Spleen (tissue), 11 donors: ENCODE data around the gene NANS. TPM values are rescaled to one million over a fixed set of nuclear protein-coding genes. Genes with fewer than 3 reads are reported as not detected.
"Not testable (repeated sequence)": the region's sequence is repeated elsewhere in the genome, so short reads cannot be mapped to it uniquely, and the experiment has no call there.

ENCODE experiments used
- DNase-seq: peaks from one replicate; pipeline ENCODE4 v3.0.0-alpha.2; 2020
- H3K27ac ChIP-seq, 8 donors: fragments of 200-600 bp; sonication (generic) in 7 of 8; 1 replicate in 4 of 8; 2 replicates in 4 of 8; pipeline versions ENCODE4 v1.5.0 to v1.8.0; 2016 to 2021; ENCODE audit warnings: inconsistent platforms in 4 of 8, mild to moderate bottlenecking in 4 of 8, moderate library complexity in 1 of 8
- H3K27me3 ChIP-seq, 7 donors: fragments of 200-600 bp; sonication (generic) in 6 of 7; replicated peaks in 1 of 7; 1 replicate in 4 of 7; 2 replicates in 3 of 7; pipeline versions ENCODE4 v1.5.0 to v1.8.0; 2016 to 2021; ENCODE audit warnings: inconsistent platforms in 3 of 7, mild to moderate bottlenecking in 1 of 7
- H3K36me3 ChIP-seq, 6 donors: fragments of 200-600 bp; sonication (generic) in 5 of 6; 1 replicate in 4 of 6; 2 replicates in 2 of 6; pipeline versions ENCODE4 v1.5.0 to v1.8.0; 2016 to 2021; ENCODE audit warnings: inconsistent platforms in 2 of 6
- H3K4me1 ChIP-seq, 6 donors: fragments of 200-600 bp; sonication (generic) in 5 of 6; 1 replicate in 3 of 6; 2 replicates in 3 of 6; pipeline versions ENCODE4 v1.5.0 to v1.8.0; 2016 to 2021; ENCODE audit warnings: inconsistent platforms in 3 of 6
- H3K4me3 ChIP-seq, 8 donors: fragments of 200-600 bp; sonication (generic) in 7 of 8; 1 replicate in 4 of 8; 2 replicates in 4 of 8; pipeline versions ENCODE4 v1.5.0 to v1.8.0; 2016 to 2021; ENCODE audit warnings: inconsistent platforms in 4 of 8, mild to moderate bottlenecking in 4 of 8, moderate library complexity in 2 of 8
- H3K9me3 ChIP-seq, 8 donors: fragments of 200-600 bp; sonication (generic) in 7 of 8; 1 replicate in 4 of 8; 2 replicates in 4 of 8; pipeline versions ENCODE4 v1.5.0 to v1.8.0; 2016 to 2021; ENCODE audit warnings: inconsistent platforms in 4 of 8
- POLR2A ChIP-seq, 3 donors: fragments of 450-650 bp; IDR thresholded peaks; one replicate each; pipeline ENCODE4 v1.5.1; 2017; ENCODE audit warnings: antibody characterized with exemption in 3 of 3, mild to moderate bottlenecking in 1 of 3
- POLR2AphosphoS5 ChIP-seq, 3 donors: sonication (generic); formaldehyde crosslinking; IDR thresholded peaks; one replicate each; pipeline ENCODE4 v1.5.1; 2017; ENCODE audit warnings: antibody characterized with exemption in 3 of 3
- WGBS, 5 donors: extraction: QIAGEN DNeasy Blood & Tissue Kit in 3 of 5; methylation state at CpG; one replicate each; pipeline versions ENCODE4 v1.1.5 to v1.1.7; 2013 to 2018; 5-methylcytosine and 5-hydroxymethylcytosine counted together
- intact Hi-C: fragments of 100-400 bp; cut with DNase I; formaldehyde crosslinking; loops from one replicate; pipeline ENCODE4 v1.15.0; 2023; ENCODE audit warnings: low total_unique reads
- polyA plus RNA-seq, 3 donors: library from polyadenylated mRNA; stranded (reverse); fragments of 200-250 nt; gene quantifications; one replicate each; pipeline ENCODE4 v1.2.1, GENCODE V29; 2013
- total RNA-seq, 7 donors: library from RNA; depleted of rRNA in 3 of 7; stranded (reverse); fragments of >200 nt in 3 of 7; fragmentation: NEBNext Ultra II Directional in 4 of 7; extraction: Animal tissue kit (Norgen Biotek cat#: 25700) in 4 of 7; gene quantifications; one replicate each; pipeline versions ENCODE4 v1.1.0 to v1.2.1, GENCODE V29; 2016 to 2021
- TF ChIP-seq, protein P1 (sequence below), 11 experiments: fragments of 200-600 bp in 7 of 11; fragments of 450-650 bp in 4 of 11; sonication (generic) in 4 of 11; IDR thresholded peaks in 8 of 11; conservative IDR thresholded peaks in 3 of 11; 1 replicate in 7 of 11; 2 replicates in 4 of 11; pipeline versions ENCODE4 v1.4.0 to v1.8.0; 2016 to 2021; ENCODE audit warnings: antibody characterized with exemption in 11 of 11, inconsistent platforms in 4 of 11, mild to moderate bottlenecking in 1 of 11
- donor health status: healthy with polysubstance abuse.
- donor health status: DM: no; HTN: no; CAD: no; lungs with moderate emphysema.
- donor health status: DM: no; HTN: no; CAD: no.
- donor health status: Bipolar disorder and iron deficiency.
- donor health status: healthy.
- donor health status: DM: no; HTN: no; CAD: no.
- donor health status: DM: yes; HTN: yes; CAD: no.

Gene NANS
- total and polyA plus RNA-seq, 10 donors: 30.6 to 87.3 (median 53.1) TPM

DNA sequence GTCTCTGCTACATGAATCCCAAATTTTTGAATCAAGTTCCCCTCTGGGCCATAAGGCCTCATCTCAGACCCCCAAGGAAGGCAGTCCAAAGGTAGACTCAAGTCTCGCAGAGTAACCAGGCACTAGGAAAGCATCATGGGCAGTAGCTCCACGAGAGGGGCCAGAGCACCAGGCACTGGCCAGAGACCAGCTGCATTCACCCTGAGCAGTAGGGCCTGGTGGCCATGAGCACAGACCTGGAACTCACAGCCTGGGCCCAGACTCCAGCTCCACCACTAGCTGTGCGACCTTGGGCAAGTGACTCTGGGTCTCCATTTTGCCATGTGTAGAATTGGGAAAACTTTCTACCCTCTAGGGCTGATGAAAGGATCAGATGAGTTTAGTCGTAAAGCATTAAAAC lies 28.5 kb downstream of the NANS start:
- no peak overlapping the region for H3K4me3 ChIP-seq
- DNase-seq: peak; percentile 56
- no peaks in the 10 kb centered on the region for H3K9me3 ChIP-seq
- H3K27me3 ChIP-seq: no peaks in the 10 kb centered on the region
- WGBS, 5 donors: 85 to 98% (median 97%) methylated on average over 4 of the region's 4 CpGs
- intact Hi-C loops: no loop called here
- peak overlapping the region in 1 of 8 donors; percentile 35 for H3K27ac ChIP-seq
- TF ChIP-seq POLR2A (IDR thresholded peaks at IDR 0.05): no peak
- TF ChIP-seq POLR2AphosphoS5 (IDR thresholded peaks at IDR 0.05): peak in 2 of 3 donors; percentile 14 to 48
- TF ChIP-seq, protein P1, sequence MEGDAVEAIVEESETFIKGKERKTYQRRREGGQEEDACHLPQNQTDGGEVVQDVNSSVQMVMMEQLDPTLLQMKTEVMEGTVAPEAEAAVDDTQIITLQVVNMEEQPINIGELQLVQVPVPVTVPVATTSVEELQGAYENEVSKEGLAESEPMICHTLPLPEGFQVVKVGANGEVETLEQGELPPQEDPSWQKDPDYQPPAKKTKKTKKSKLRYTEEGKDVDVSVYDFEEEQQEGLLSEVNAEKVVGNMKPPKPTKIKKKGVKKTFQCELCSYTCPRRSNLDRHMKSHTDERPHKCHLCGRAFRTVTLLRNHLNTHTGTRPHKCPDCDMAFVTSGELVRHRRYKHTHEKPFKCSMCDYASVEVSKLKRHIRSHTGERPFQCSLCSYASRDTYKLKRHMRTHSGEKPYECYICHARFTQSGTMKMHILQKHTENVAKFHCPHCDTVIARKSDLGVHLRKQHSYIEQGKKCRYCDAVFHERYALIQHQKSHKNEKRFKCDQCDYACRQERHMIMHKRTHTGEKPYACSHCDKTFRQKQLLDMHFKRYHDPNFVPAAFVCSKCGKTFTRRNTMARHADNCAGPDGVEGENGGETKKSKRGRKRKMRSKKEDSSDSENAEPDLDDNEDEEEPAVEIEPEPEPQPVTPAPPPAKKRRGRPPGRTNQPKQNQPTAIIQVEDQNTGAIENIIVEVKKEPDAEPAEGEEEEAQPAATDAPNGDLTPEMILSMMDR (IDR thresholded peaks at IDR 0.05 in 8 of 11, conservative IDR thresholded peaks at IDR 0.05 in 3 of 11): no peak
- H3K4me1 ChIP-seq: peaks cover 0 to 63% (median 20%) of the 10 kb centered on the region in 6 donors
- H3K36me3 ChIP-seq: peaks cover 0 to 92% (median 53%) of the 10 kb centered on the region in 6 donors

DNA sequence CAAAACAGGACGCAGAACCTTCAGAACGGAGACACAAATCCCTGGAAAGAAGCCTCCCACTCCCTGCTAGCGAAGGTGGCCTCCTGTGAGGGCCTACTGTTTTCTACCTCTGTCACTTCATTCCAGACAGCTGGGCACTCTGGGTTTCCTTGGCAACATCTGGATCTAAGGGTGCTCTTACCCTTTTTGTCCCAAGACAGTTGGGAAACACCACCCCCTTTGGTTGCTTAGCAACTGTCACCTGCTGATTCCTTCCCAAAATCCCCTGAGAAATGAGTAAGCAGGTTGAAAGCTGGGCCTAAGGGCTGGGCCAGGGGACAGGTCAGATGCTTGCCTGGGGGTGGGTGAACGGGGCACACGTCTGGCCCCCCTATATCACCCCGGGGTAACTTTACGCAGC lies 29.4 kb downstream of the NANS start:
- 85 to 98% (median 90%) methylated on average over 6 to 7 of the region's 7 CpGs for whole genome bisulfite sequencing, 5 donors
- no peaks in the 10 kb centered on the region for H3K9me3 ChIP-seq
- peaks cover 0 to 61% (median 19%) of the 10 kb centered on the region in 6 donors for H3K4me1 ChIP-seq
- peaks cover 0 to 92% (median 45%) of the 10 kb centered on the region in 6 donors for H3K36me3 ChIP-seq
- TF ChIP-seq POLR2A (IDR thresholded peaks at IDR 0.05) (no peak), POLR2AphosphoS5 (IDR thresholded peaks at IDR 0.05) (no peak)
- TF ChIP-seq, protein P1 (IDR thresholded peaks at IDR 0.05 in 8 of 11, conservative IDR thresholded peaks at IDR 0.05 in 3 of 11): no peak
- intact Hi-C loops: no loop called here
- DNase-seq: peak; percentile 29
- no peak overlapping the region for H3K4me3 ChIP-seq
- H3K27me3 ChIP-seq: no peaks in the 10 kb centered on the region
- H3K27ac ChIP-seq: peak overlapping the region in 2 of 8 donors; percentile 5 to 29

DNA sequence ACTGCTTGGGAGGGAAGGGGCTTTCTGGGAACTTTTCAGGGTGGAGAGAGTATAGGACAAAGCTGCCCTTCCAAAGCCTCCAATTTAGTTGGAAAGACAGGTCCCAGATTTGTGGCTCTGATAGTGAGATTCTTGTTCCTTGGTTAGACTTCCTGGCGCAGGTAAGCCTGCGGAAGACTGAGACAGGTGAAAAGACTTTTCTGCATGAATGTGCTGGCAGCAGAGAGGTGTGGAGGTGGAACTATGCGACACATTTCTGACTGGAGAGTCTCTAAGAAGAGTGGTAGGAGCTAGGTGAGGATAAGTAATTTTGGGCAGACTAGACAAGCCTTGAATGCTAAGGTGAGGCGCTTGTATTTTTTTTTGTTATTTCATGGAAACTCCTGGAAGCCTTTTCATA lies 29.9 kb downstream of the NANS start:
- 94 to 97% (median 96%) methylated on average over 4 of the region's 4 CpGs for WGBS, 5 donors
- Histone ChIP-seq H3K9me3 (no peaks in the 10 kb centered on the region), H3K4me3 (no peak overlapping the region), H3K36me3 (peaks cover 0 to 91% (median 40%) of the 10 kb centered on the region in 6 donors), H3K27ac (peak overlapping the region in 2 of 8 donors; percentile 5 to 29), H3K27me3 (no peaks in the 10 kb centered on the region), H3K4me1 (peaks cover 0 to 58% (median 15%) of the 10 kb centered on the region in 6 donors)
- intact Hi-C loops: no loop called here
- no peak for DNase-seq
- TF ChIP-seq, protein P1 (IDR thresholded peaks at IDR 0.05 in 8 of 11, conservative IDR thresholded peaks at IDR 0.05 in 3 of 11): no peak
- TF ChIP-seq POLR2A (IDR thresholded peaks at IDR 0.05): no peak
- TF ChIP-seq POLR2AphosphoS5 (IDR thresholded peaks at IDR 0.05): no peak

DNA sequence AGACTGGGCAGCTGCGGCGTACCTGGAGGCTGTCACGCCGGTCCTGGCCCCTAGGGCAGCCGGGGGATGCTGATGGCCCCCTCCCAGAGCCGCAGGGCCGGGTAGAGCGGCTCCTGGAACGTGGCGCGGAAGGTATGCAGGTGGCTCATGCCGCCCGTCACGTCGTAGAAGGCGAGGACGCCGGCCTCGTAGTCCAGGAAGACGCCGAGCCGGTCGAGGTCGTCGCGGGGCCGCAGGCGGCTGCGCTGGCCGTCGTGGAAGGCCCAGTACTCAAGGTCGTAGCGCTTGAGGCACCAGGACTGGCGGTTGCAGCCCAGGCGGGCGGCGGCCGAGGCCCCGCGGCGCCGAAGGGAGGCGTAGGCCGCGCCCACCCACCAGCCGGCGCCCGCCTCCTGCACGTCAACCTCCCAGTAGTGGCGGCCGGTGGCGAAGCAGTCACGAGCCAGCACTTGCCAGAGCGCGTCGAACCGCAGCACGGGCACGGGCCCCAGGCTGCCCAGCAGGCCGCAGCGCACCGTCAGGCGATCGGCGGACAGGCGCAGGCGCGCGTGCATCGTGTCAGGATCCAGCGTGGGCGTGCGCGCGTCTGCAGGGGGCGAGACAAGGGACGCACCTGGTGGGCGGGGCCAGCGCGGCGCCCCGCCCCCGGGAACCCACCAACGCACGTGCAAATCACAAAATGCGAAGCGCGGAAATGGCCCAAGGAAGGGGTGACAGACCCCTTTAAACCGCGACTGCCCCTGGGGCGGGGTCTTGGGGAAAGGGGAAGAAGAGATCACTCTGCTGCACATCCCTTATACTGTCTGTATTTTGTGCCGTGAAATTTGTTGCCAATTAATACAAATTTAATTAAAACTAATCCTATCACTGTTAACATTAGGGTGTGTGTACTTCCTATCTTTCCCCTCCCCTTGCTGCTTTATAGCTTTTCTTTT lies 31.2 kb downstream of the NANS start:
- intact Hi-C loops: no loop called here
- WGBS, 5 donors: 35 to 56% (median 51%) methylated on average over 25 to 92 of the region's 92 CpGs
- TF ChIP-seq POLR2A (IDR thresholded peaks at IDR 0.05) (no peak), POLR2AphosphoS5 (IDR thresholded peaks at IDR 0.05) (peak; percentile 32 to 76 (median 61))
- TF ChIP-seq, protein P1 (IDR thresholded peaks at IDR 0.05 in 8 of 11, conservative IDR thresholded peaks at IDR 0.05 in 3 of 11): peak in 2 of 11 experiments; percentile 7 to 26
- Histone ChIP-seq H3K4me1 (peaks cover 0 to 55% (median 11%) of the 10 kb centered on the region in 6 donors), H3K4me3 (peak overlapping the region in 6 of 8 donors; percentile 1 to 56 (median 30)), H3K27me3 (no peaks in the 10 kb centered on the region), H3K27ac (peak overlapping the region in 6 of 8 donors; percentile 9 to 54 (median 46)), H3K36me3 (peaks cover 0 to 90% (median 29%) of the 10 kb centered on the region in 6 donors), H3K9me3 (no peaks in the 10 kb centered on the region)
- DNase-seq: peak; percentile 86

DNA sequence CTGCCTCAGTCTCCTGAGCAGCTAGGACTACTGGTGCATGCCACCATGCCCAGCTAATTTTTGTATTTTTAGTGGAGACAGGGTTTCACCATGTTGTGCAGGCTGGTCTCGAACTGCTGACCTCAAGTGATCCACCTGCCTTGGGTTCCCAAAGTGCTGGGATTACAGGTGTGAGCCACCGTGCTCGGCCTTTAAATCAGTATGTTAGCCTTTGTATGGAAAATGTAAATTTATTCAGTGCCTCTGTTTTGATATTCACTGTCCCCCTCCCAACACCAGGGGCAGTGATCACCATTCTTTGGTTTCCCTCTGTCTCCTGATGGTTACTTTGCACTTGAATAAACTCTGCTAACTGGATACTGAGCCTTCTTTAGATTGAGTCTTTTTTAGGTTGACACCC lies 34.1 kb downstream of the NANS start:
- H3K4me1 ChIP-seq: peaks cover 0 to 42% (median 8%) of the 10 kb centered on the region in 6 donors
- 83 to 98% (median 93%) methylated on average over 3 of the region's 3 CpGs for WGBS, 5 donors
- peaks cover 0 to 90% (median 26%) of the 10 kb centered on the region in 6 donors for H3K36me3 ChIP-seq
- H3K4me3 ChIP-seq, H3K9me3 ChIP-seq, H3K27ac ChIP-seq, DNase-seq, H3K27me3 ChIP-seq, intact Hi-C loops: not testable (repeated sequence)
